G401 (cell line): Measurements from ENCODE around the gene CDHR5. TPM values are rescaled to one million over a fixed set of nuclear protein-coding genes. Genes with fewer than 3 reads are reported as not detected.
A peak's percentile ranks its signal among the peaks of the same experiment; 100 is the strongest.
"Not testable (repeated sequence)": the region's sequence is repeated elsewhere in the genome, so short reads cannot be mapped to it uniquely, and the experiment has no call there.

Experiments used
- DNase-seq: peaks from one replicate; pipeline ENCODE4 v3.0.0-alpha.2; 2015; ENCODE audit warnings: low spot score
- in situ Hi-C: cut with HindIII; loops from 2 replicates; pipeline ENCODE4 v1.10.0; 2016; ENCODE audit warnings: low sequenced_read_pairs, mixed read lengths
- total RNA-seq: library from RNA; depleted of rRNA; stranded (reverse); fragments of >200 nt; shearing (Covaris generic); gene quantifications from 2 replicates; pipeline ENCODE4 v1.2.3, GENCODE V29; 2014; rRNA removed

Gene CDHR5
- total RNA-seq: not detected in 2 replicates

GRCh38 chr11:624705-625635 lies at the start of gene CDHR5:
Gene CDHR5 (minus strand): TSS chr11:624955. CDS start chr11:624902, 53 bp downstream.
- no peak for DNase-seq
- in situ Hi-C loops: no loop called here

- DNase-seq: peak; percentile 86
- in situ Hi-C loops: loop anchor here (25.0 kb wide), 1 partner anchor 88 kb away; no protein-coding TSS in a partner anchor
These were observed 49.7 kb upstream of the CDHR5 start for GRCh38 chr11:674406-674805.

GRCh38 chr11:673866-674265 lies 49.1 kb upstream of the CDHR5 start:
- in situ Hi-C loops: loop anchor here (25.0 kb wide), 1 partner anchor 88 kb away; no protein-coding TSS in a partner anchor
- peak; percentile 71 for DNase-seq

GRCh38 chr11:665704-666281 lies 41.0 kb upstream of the CDHR5 start:
- DNase-seq: peak; percentile 91
- in situ Hi-C loops: loop anchor here (25.0 kb wide), 1 partner anchor 97 kb away; no protein-coding TSS in a partner anchor

GRCh38 chr11:665062-665703 lies 40.4 kb upstream of the CDHR5 start:
- no peak for DNase-seq
- in situ Hi-C loops: loop anchor here (25.0 kb wide), 1 partner anchor 97 kb away; no protein-coding TSS in a partner anchor

- in situ Hi-C loops: loop anchor here (25.0 kb wide), 1 partner anchor 100 kb away; no protein-coding TSS in a partner anchor
- peak; percentile 61 for DNase-seq
These were observed 38.0 kb upstream of the CDHR5 start for GRCh38 chr11:662689-663274.

GRCh38 chr11:660681-661444 lies 36.1 kb upstream of the CDHR5 start:
- peak; percentile 71 for DNase-seq
- in situ Hi-C loops: loop anchor here (25.0 kb wide), 1 partner anchor 101 kb away; no protein-coding TSS in a partner anchor

- DNase-seq: no peak
- in situ Hi-C loops: loop anchor here (25.0 kb wide), 1 partner anchor 102 kb away; no protein-coding TSS in a partner anchor
These were observed 35.5 kb upstream of the CDHR5 start for GRCh38 chr11:660281-660680.

- in situ Hi-C loops: loop anchor here (25.0 kb wide), 1 partner anchor 103 kb away; no protein-coding TSS in a partner anchor
- DNase-seq: no peak
These were observed 34.9 kb upstream of the CDHR5 start for GRCh38 chr11:659532-660085.

- in situ Hi-C loops: loop anchor here (25.0 kb wide), 1 partner anchor 105 kb away; no protein-coding TSS in a partner anchor
- DNase-seq: no peak
These were observed 33.0 kb upstream of the CDHR5 start for GRCh38 chr11:657691-658126.

- in situ Hi-C loops: loop anchor here (25.0 kb wide), 1 partner anchor 105 kb away; no protein-coding TSS in a partner anchor
- no peak for DNase-seq
These were observed 32.1 kb upstream of the CDHR5 start for GRCh38 chr11:656866-657265.

GRCh38 chr11:656426-656825 lies 31.7 kb upstream of the CDHR5 start:
- in situ Hi-C loops: loop anchor here (25.0 kb wide), 1 partner anchor 106 kb away; no protein-coding TSS in a partner anchor
- DNase-seq: no peak

- in situ Hi-C loops: loop anchor here (25.0 kb wide), 1 partner anchor 107 kb away; no protein-coding TSS in a partner anchor
- DNase-seq: no peak
These were observed 30.4 kb upstream of the CDHR5 start for GRCh38 chr11:655036-655726.

GRCh38 chr11:654444-654843 lies 29.7 kb upstream of the CDHR5 start:
- in situ Hi-C loops: loop anchor here (25.0 kb wide), 1 partner anchor 108 kb away; no protein-coding TSS in a partner anchor

GRCh38 chr11:653837-654236 lies 29.1 kb upstream of the CDHR5 start:
- in situ Hi-C loops: loop anchor here (25.0 kb wide), 1 partner anchor 108 kb away; no protein-coding TSS in a partner anchor
- DNase-seq: no peak

More at GRCh38 chr11:654444-654843, 29.7 kb upstream of the CDHR5 start:
- DNase-seq: not testable (repeated sequence)

- not testable (repeated sequence) for DNase-seq
- in situ Hi-C loops: loop anchor here (25.0 kb wide), 1 partner anchor 109 kb away; no protein-coding TSS in a partner anchor
These were observed 28.4 kb upstream of the CDHR5 start for GRCh38 chr11:653136-653535.

GRCh38 chr11:650482-650881 lies 25.7 kb upstream of the CDHR5 start:
- in situ Hi-C loops: loop anchor here (25.0 kb wide), 1 partner anchor 112 kb away; no protein-coding TSS in a partner anchor
- no peak for DNase-seq
